SH-SY5Y (cell line): Measurements from ENCODE around the gene NCOR1.

Source experiments
- GATA2 ChIP-seq: IDR thresholded peaks from 2 replicates; pipeline ENCODE4 v1.6.1; 2011; ENCODE audit warnings: mild to moderate bottlenecking, low read depth, low read length
- GATA3 ChIP-seq: IDR thresholded peaks from 2 replicates; pipeline ENCODE4 v1.6.1; 2011; ENCODE audit warnings: low read depth, mild to moderate bottlenecking, low read length, moderate library complexity

Gene NCOR1

GRCh38 chr17:16178836-16179235, 36.5 kb downstream of the NCOR1 start:
- TF ChIP-seq GATA3 (no peak), GATA2 (no peak)

DNA sequence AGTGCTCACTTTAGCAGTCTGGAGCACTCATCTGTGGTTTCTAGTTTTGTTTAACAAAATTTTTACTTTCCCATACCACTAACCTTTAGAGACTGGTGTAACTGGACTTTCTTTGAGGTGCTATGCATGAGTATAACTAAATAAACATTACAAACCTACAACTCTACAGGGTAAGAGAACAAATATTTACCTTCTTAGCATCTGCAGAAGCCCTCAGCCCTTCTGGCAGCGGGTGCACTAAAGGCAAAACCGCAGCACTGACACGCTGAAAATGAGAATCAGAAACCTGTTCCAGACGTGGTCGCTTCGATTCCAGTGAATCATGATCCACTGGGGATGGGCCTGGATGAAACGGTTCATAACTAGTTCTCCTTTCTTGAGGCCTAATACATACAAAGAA, 43.7 kb downstream of the NCOR1 start:
- TF ChIP-seq GATA3 (no peak), GATA2 (no peak)

DNA sequence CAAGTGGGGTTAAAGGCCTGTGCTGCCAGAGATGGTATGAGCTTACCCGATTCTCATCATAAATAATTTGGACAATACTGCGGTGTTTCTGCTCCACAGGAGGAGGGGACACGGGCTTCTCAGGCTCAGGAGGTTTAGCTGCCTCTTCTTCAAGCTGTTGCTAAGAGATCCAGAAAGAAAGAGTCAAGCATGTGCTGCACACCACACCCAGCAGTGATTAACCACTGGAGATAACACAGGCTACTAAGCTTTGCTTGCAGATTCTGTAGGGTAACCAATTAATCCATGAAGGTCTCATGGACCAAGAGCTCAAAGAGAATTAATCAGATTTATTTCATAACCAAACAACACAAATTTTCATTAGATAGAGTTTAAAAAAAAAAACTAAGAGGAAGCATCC, 56.6 kb downstream of the NCOR1 start:
- TF ChIP-seq GATA3 (no peak), GATA2 (no peak)

- TF ChIP-seq GATA2 (no peak), GATA3 (no peak)
These were observed 59.8 kb downstream of the NCOR1 start for GRCh38 chr17:16155536-16155935.

DNA sequence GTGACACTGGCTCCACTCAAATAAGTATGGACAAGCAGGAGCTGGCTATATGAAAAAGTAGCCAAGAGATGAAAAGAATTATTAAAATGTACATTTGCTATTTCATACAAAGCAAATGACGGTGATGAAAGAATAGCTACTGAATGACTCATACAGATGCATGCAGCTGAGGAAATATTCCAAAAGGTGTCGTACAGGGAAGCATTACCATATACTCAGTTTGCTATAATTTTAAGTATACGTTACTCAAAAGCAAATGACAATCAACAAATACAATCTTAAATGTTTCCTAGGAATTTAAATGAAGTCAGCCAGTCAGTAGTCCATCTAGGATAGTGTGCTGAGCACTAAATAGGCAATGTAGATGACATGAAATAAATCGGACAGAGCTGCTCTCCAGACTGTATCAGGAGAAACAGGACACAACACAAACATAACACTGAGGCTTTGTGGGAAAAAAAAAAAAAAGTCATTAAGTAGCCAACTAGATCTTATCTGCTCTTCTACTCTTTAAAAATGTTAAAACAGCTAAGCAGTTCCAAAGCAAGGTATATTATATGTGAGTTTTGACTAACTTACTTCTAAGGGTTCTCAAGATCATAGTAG, 65.0 kb downstream of the NCOR1 start:
- TF ChIP-seq GATA3 (no peak), GATA2 (no peak)

DNA sequence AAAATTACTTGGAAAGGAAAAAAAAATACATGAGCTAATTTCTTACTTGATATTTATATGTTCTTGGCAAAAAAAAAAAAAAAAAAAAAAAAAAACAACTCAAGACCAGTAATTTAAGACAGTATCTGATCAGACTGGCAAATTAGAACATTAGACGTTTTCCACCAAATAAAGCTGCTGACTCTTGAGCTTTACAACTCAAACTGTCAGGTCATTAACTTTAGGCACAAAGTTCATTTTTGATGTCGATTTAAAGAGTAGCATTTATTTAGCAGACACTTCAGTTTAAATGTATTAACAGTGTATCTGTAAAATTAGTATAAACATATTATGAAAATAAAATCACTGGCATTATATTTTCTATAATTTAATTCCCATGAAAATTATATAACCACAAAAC, 66.7 kb downstream of the NCOR1 start:
- no peak for TF ChIP-seq GATA2
- TF ChIP-seq GATA3 = no peak

GRCh38 chr17:16141685-16142084, 73.6 kb downstream of the NCOR1 start:
- no peak for TF ChIP-seq GATA3
- TF ChIP-seq GATA2 = no peak

DNA sequence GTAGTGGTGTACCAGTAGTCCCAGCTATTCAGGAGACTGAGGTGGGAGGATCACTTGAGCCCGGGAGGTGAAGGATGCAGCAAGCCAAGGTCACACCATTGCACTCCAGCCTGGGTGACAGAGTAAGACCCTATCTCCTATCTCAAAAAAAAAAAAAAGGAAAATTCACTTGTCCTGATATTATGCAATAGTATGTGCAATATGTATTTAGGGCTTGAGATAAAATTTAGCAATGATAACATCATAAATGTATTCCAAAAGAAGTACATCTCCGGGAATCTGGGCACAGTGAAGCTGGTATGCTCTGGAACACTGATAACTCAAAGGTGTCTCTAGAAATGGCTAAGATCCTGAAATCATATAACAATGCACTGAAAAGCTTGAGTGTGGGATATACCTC, 74.5 kb downstream of the NCOR1 start:
- TF ChIP-seq GATA3 = no peak
- no peak for TF ChIP-seq GATA2

DNA sequence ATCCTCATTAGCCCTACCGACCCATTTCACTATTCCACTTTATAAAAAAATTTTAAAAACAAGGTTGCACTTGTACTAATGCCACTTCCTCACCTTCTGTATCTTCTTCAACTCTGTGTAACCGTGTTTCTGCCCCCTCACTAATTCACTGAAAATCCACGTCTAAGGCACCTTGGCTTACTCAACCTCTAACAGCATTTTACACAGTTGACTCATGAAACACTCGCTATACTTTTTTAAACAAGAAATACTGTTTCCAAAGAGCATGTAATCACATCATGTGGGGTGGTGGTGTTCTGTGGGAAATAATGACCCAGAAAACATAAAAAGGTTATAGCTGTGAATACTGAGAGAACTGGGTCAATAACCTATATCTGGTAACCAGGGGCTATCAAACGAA, 79.9 kb downstream of the NCOR1 start:
- no peak for TF ChIP-seq GATA3
- no peak for TF ChIP-seq GATA2

- no peak for TF ChIP-seq GATA3
- TF ChIP-seq GATA2 = no peak
These were observed 83.7 kb downstream of the NCOR1 start for GRCh38 chr17:16131593-16131992.

GRCh38 chr17:16129441-16130205, 85.7 kb downstream of the NCOR1 start:
- TF ChIP-seq GATA2 (no peak), GATA3 (no peak)

- TF ChIP-seq GATA2 (no peak), GATA3 (no peak)
These were observed 91.8 kb downstream of the NCOR1 start for GRCh38 chr17:16123531-16123930.

GRCh38 chr17:16122697-16123434, 92.5 kb downstream of the NCOR1 start:
- no peak for TF ChIP-seq GATA2
- no peak for TF ChIP-seq GATA3

DNA sequence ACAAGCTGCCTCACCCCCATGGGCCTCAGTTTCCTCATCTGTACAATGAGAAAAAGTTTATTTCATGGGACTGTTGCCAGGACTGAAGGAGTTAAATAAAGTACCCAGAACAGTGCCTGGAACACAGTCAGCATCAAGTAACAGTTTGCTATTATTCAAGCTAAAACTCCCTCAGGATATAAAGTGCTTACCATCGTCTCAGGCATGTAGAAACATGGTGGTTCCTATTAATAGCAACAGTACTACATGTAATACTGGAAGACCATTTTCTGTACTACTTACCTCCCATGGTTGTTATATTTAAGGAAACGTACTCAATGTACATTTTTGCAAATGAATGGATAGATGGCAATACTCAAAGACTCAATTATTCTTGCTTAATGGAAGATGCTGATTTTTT, 93.4 kb downstream of the NCOR1 start:
- TF ChIP-seq GATA2 = no peak

- no peak for TF ChIP-seq GATA2
- no peak for TF ChIP-seq GATA3
These were observed 94.4 kb downstream of the NCOR1 start for GRCh38 chr17:16120937-16121336.
